CD4-positive, alpha-beta T cell treated with Interleukin-12 subunit alpha and Interleukin-12 subunit beta, for 1 hour (primary cell): ENCODE results near the gene GNG7.

Experiments used
- DNase-seq: peaks from one replicate; pipeline ENCODE4 v3.0.0-alpha.2; 2020

The GNG7 gene

GRCh38 chr19:2702170-2703076, at the start of gene GNG7:
GNG7 (minus strand) TSS chr19:2702694; CDS start chr19:2520688, 182,006 bp downstream.
- DNase-seq, result peak; percentile 95

- no peak for DNase-seq
Observed at GRCh38 chr19:2751438-2751830, 48.9 kb upstream of the GNG7 start.

GRCh38 chr19:2750808-2751437, 48.4 kb upstream of the GNG7 start:
- DNase-seq, result no peak

- DNase-seq, result no peak
Observed at GRCh38 chr19:2747349-2747748, 44.9 kb upstream of the GNG7 start.

- no peak for DNase-seq
Observed at GRCh38 chr19:2744113-2744512, 41.6 kb upstream of the GNG7 start.

- no peak for DNase-seq
Observed at GRCh38 chr19:2743099-2743498, 40.6 kb upstream of the GNG7 start.

GRCh38 chr19:2740314-2740656, 37.8 kb upstream of the GNG7 start:
- DNase-seq, result no peak

GRCh38 chr19:2739602-2740313, 37.3 kb upstream of the GNG7 start, which contains the start of gene SLC39A3:
SLC39A3 (minus strand) TSS chr19:2740017; CDS start chr19:2737257, 2,760 bp downstream.
- peak; percentile 100 for DNase-seq

GRCh38 chr19:2736550-2737190, 34.2 kb upstream of the GNG7 start:
- DNase-seq, result no peak

GRCh38 chr19:2735374-2735773, 32.9 kb upstream of the GNG7 start:
- no peak for DNase-seq

- DNase-seq, result no peak
Observed at GRCh38 chr19:2734589-2735288, 32.2 kb upstream of the GNG7 start.

- DNase-seq, result no peak
Observed at GRCh38 chr19:2733930-2734588, 31.6 kb upstream of the GNG7 start.

- no peak for DNase-seq
Observed at GRCh38 chr19:2732883-2733282, 30.4 kb upstream of the GNG7 start.

GRCh38 chr19:2732157-2732725, 29.7 kb upstream of the GNG7 start:
- DNase-seq, result no peak

- DNase-seq, result no peak
Observed at GRCh38 chr19:2731181-2731995, 28.9 kb upstream of the GNG7 start.

- no peak for DNase-seq
Observed at GRCh38 chr19:2729943-2730818, 27.7 kb upstream of the GNG7 start.

- DNase-seq, result no peak
Observed at GRCh38 chr19:2728783-2729387, 26.4 kb upstream of the GNG7 start.

- no peak for DNase-seq
Observed at GRCh38 chr19:2727640-2727944, 25.1 kb upstream of the GNG7 start.

GRCh38 chr19:2726904-2727639, 24.6 kb upstream of the GNG7 start:
- DNase-seq, result no peak
